Eye (tissue), 1 donor: ENCODE measurements around the gene CYP26B1.
A peak's percentile ranks its signal among the peaks of the same experiment; 100 is the strongest.

Source experiments
- DNase-seq: peaks from one replicate; pipeline ENCODE4 v3.0.0-alpha.2; 2015

Gene CYP26B1

GRCh38 chr2:72140621-72140960, 7.1 kb downstream of the CYP26B1 start:
- DNase-seq = no peak

GRCh38 chr2:72139874-72140620, 7.6 kb downstream of the CYP26B1 start:
- no peak for DNase-seq

GRCh38 chr2:72139471-72139873, 8.2 kb downstream of the CYP26B1 start:
- no peak for DNase-seq

- DNase-seq = no peak
These were observed 8.7 kb downstream of the CYP26B1 start for GRCh38 chr2:72138921-72139381.

GRCh38 chr2:72138011-72138881, 9.4 kb downstream of the CYP26B1 start:
- no peak for DNase-seq

- peak; percentile 78 for DNase-seq
These were observed 10.1 kb downstream of the CYP26B1 start for GRCh38 chr2:72137498-72138010.

- DNase-seq = no peak
These were observed 10.6 kb downstream of the CYP26B1 start for GRCh38 chr2:72136933-72137497.

GRCh38 chr2:72136331-72136730, 11.3 kb downstream of the CYP26B1 start:
- peak; percentile 69 for DNase-seq

- no peak for DNase-seq
These were observed 11.7 kb downstream of the CYP26B1 start for GRCh38 chr2:72135921-72136320.

GRCh38 chr2:72134997-72135800, 12.5 kb downstream of the CYP26B1 start:
- DNase-seq = no peak

- no peak for DNase-seq
These were observed 13.2 kb downstream of the CYP26B1 start for GRCh38 chr2:72134408-72134996.

GRCh38 chr2:72133721-72134407, 13.8 kb downstream of the CYP26B1 start:
- DNase-seq = no peak

GRCh38 chr2:72132981-72133720, 14.5 kb downstream of the CYP26B1 start:
- no peak for DNase-seq

GRCh38 chr2:72131916-72132841, 15.5 kb downstream of the CYP26B1 start:
- no peak for DNase-seq

- no peak for DNase-seq
These were observed 16.2 kb downstream of the CYP26B1 start for GRCh38 chr2:72131371-72131891.

GRCh38 chr2:72130659-72131360, 16.9 kb downstream of the CYP26B1 start:
- peak; percentile 45 for DNase-seq

- DNase-seq = peak; percentile 43
These were observed 17.9 kb downstream of the CYP26B1 start for GRCh38 chr2:72129681-72130340.

- no peak for DNase-seq
These were observed 18.8 kb downstream of the CYP26B1 start for GRCh38 chr2:72128843-72129227.
